ENCODE data around the gene ZFP64.

The ZFP64 gene

GRCh38 chr20:52154575-52154974, 37.0 kb downstream of the ZFP64 start:
- Mint-ChIP-seq H3K27me3 (ENCODE audit: low read depth, poor library complexity) (no peaks in the 10 kb centered on the region), H3K9me3 (peaks cover 33% of the 10 kb centered on the region), H3K36me3 (ENCODE audit: low read depth) (peaks cover 78% of the 10 kb centered on the region), H3K4me3 (no peak overlapping the region), H3K4me1 (no peaks in the 10 kb centered on the region), H3K27ac (no peak overlapping the region)
- no peak for DNase-seq
- TF ChIP-seq, protein P1, sequence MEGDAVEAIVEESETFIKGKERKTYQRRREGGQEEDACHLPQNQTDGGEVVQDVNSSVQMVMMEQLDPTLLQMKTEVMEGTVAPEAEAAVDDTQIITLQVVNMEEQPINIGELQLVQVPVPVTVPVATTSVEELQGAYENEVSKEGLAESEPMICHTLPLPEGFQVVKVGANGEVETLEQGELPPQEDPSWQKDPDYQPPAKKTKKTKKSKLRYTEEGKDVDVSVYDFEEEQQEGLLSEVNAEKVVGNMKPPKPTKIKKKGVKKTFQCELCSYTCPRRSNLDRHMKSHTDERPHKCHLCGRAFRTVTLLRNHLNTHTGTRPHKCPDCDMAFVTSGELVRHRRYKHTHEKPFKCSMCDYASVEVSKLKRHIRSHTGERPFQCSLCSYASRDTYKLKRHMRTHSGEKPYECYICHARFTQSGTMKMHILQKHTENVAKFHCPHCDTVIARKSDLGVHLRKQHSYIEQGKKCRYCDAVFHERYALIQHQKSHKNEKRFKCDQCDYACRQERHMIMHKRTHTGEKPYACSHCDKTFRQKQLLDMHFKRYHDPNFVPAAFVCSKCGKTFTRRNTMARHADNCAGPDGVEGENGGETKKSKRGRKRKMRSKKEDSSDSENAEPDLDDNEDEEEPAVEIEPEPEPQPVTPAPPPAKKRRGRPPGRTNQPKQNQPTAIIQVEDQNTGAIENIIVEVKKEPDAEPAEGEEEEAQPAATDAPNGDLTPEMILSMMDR (IDR thresholded peaks at IDR 0.05) = no peak

DNA sequence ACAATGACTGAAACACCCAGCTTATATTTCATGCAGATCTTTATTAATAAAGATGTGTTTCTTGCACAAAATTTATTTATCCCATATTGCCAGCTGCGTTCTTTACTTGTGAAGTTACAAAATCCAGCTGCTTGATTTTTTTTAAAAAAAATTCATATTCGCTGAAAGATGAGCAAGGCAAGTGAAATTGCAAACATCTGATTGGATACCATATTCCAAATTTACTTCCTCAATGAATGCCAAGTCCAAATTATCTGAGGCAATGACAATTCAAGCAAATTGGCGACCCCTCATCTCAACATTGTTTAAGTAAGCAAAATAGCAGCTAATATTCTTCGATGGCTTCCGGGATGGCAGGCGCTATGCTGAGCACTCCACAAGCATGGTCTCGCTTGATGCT, 37.7 kb downstream of the ZFP64 start:
- H3K36me3 Mint-ChIP-seq (ENCODE audit: low read depth) = peaks cover 78% of the 10 kb centered on the region

GRCh38 chr20:52152921-52153320, 38.7 kb downstream of the ZFP64 start:
- TF ChIP-seq, protein P1 (IDR thresholded peaks at IDR 0.05) = no peak
- Mint-ChIP-seq H3K9me3 (peaks cover 21% of the 10 kb centered on the region), H3K27me3 (ENCODE audit: low read depth, poor library complexity) (no peaks in the 10 kb centered on the region), H3K4me1 (no peaks in the 10 kb centered on the region), H3K4me3 (no peak overlapping the region), H3K36me3 (ENCODE audit: low read depth) (peaks cover 78% of the 10 kb centered on the region), H3K27ac (peak overlapping the region; percentile 69)
- no peak for DNase-seq

More for the DNA sequence above, 37.7 kb downstream of the ZFP64 start:
- no peaks in the 10 kb centered on the region for H3K27me3 Mint-ChIP-seq (ENCODE audit: low read depth, poor library complexity)
- no peaks in the 10 kb centered on the region for H3K4me1 Mint-ChIP-seq
- peak overlapping the region; percentile 29 for H3K27ac Mint-ChIP-seq
- TF ChIP-seq, protein P1 (IDR thresholded peaks at IDR 0.05) = no peak
- no peak overlapping the region for H3K4me3 Mint-ChIP-seq
- peaks cover 26% of the 10 kb centered on the region for H3K9me3 Mint-ChIP-seq
- DNase-seq = no peak

DNA sequence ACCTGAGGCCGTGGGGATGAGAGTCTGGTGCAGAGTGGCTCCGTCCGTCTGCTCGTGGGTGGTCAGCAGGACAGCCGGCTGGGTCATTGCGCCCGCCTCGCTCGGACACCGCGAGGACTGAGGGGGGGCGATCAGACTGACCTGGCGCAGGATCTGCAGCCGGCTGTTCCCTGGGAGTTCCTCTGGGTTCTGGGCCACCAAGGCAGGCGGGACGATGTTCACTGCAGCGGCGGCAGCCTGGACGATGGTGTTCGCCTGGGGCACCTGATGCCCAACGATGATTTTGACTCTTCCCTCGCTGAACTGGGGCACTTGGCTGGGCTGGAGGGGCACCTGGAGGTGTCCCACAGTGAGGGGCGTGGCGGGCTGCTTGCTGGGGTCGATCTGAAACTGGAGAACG, 39.2 kb downstream of the ZFP64 start:
- peak overlapping the region; percentile 69 for H3K27ac Mint-ChIP-seq
- no peaks in the 10 kb centered on the region for H3K4me1 Mint-ChIP-seq
- peaks cover 78% of the 10 kb centered on the region for H3K36me3 Mint-ChIP-seq (ENCODE audit: low read depth)
- no peaks in the 10 kb centered on the region for H3K27me3 Mint-ChIP-seq (ENCODE audit: low read depth, poor library complexity)
- H3K9me3 Mint-ChIP-seq = peaks cover 16% of the 10 kb centered on the region
- DNase-seq = no peak
- TF ChIP-seq, protein P1 (IDR thresholded peaks at IDR 0.05) = no peak
- no peak overlapping the region for H3K4me3 Mint-ChIP-seq

GRCh38 chr20:52150440-52151258, 40.9 kb downstream of the ZFP64 start:
- peak; percentile 29 for DNase-seq
- H3K9me3 Mint-ChIP-seq = peaks cover 5% of the 10 kb centered on the region
- H3K4me1 Mint-ChIP-seq = no peaks in the 10 kb centered on the region
- TF ChIP-seq, protein P1 (IDR thresholded peaks at IDR 0.05) = peak; percentile 88
- H3K36me3 Mint-ChIP-seq (ENCODE audit: low read depth) = peaks cover 60% of the 10 kb centered on the region
- no peaks in the 10 kb centered on the region for H3K27me3 Mint-ChIP-seq (ENCODE audit: low read depth, poor library complexity)
- no peak overlapping the region for H3K27ac Mint-ChIP-seq
- no peak overlapping the region for H3K4me3 Mint-ChIP-seq

DNA sequence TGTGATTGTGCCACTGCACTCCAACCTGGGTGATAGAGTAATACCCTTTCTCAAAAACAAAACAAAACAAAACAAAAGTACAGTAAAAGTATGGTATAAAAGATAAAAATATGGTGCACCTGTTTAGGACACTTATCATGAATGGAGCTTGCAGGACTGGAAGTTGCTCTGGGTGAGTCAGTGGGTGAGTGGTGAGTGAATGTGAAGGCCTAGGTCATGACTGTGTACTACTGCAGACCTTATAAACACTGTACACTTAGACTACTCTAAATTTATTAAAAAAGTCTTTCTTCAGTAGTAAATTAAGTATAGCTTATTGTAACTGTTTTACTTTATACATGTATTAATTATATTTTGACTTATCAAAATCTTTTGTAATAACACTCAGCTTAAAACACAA, 46.0 kb downstream of the ZFP64 start:
- no peak for DNase-seq
- Mint-ChIP-seq H3K4me3 (no peak overlapping the region), H3K36me3 (ENCODE audit: low read depth) (peaks cover 37% of the 10 kb centered on the region), H3K27ac (no peak overlapping the region), H3K4me1 (no peaks in the 10 kb centered on the region), H3K9me3 (peaks cover 13% of the 10 kb centered on the region), H3K27me3 (ENCODE audit: low read depth, poor library complexity) (no peaks in the 10 kb centered on the region)
- TF ChIP-seq, protein P1 (IDR thresholded peaks at IDR 0.05) = no peak

All from nephron progenitor cell (in vitro differentiated cells).